Measurements from ENCODE around the gene KLHL21. TPM values are rescaled to one million over a fixed set of nuclear protein-coding genes. Genes with fewer than 3 reads are reported as not detected.

Gene KLHL21
- total RNA-seq, 2 experiments from 2014 or later, result 32.0 to 33.5 TPM

DNA sequence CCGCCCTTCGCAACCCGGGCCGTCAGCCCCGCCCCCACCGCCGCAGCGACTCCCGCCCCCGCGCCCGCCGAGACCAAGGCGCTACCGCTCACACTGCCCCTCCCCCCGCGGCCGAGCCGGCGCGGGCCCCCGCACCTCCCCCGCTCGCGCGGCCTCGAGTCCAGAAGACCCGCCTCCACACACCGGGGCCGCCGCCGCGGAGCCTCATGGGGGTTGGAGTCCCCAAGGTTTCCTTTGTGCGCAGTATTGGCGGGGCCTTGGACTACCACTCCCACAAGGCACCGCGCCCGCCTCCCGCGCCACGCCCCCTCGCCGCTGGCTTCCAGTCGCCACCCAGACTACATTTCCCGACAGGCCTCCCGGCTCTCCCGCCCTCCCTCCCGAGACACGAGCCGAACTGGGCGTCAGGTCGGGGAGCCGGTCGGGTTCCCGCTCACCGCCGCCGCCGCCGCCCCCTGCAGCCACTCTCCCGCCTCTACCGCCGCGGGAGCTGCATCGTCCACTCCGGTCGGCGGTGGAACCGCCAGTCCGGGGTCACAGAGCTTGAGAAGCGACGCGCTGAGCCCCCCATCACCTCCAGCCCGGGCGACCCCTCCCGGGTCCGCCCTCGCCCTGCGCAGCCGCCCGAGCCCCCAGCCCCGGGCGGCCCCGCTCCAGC, 10.8 kb upstream of the KLHL21 start, which contains the start of gene PHF13:
TSS of gene PHF13 (plus strand) at position 371 of the 658 bp plus-strand sequence. CDS start 336 bp downstream, outside the sequence.
- peak within 1 kb of the TSS; percentile 32 to 50 for H3K27ac ChIP-seq (ENCODE audit: low read depth in 1 of 2, low read length in 2 of 2)
- CTCF ChIA-PET, result interaction anchor here (0.8 kb wide), 2 partner anchors 10 to 59 kb away, joined by 3 read pairs; partner anchors contain the start of gene NOL9
- POLR2A ChIA-PET, result interaction anchor here (1.1 to 1.3 kb wide), 3 partner anchors 10 to 34 kb away, joined by 7 to 20 read pairs (median 7); partner anchors contain the start of genes KLHL21 and ZBTB48

DNA sequence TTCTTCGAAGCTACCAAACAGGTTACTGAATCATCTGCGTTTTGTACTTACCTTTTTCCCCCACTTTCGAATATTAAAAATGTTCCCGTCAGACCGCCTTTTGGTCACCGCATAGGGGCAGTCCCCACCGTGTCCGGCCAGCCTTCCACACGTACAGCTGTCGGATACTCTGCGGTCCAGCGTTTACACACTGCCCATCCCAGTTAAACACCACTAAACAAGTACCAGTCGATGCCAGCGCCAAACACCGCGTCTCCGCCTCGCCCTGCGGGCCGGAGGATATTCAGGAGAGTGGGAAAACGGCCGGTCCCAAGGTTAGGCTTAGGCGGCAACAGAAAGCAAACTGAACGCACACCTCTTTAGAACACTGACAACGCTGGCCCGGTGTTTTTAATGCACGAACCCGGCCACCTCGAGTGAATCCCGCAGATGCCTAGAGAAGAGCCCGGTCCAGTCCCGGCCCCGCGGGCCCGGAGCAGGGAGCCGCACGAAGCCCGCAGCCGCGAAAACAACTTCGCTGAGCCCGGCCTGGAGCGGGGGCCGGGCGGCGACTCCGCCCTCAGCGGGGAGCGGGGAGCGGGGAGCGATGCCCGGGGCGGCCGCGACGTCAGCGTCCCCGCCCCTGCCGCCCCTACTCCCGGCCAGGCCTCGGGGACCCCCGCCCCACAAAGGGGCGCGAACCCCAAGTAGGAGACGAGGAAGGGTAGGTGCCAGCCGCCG, 10.1 kb upstream of the KLHL21 start:
- CTCF ChIA-PET, result interaction anchor here (0.8 to 1.7 kb wide), 2 partner anchors 9 to 58 kb away, joined by 3 to 8 read pairs; partner anchors contain the start of genes KLHL21 and NOL9
- intact Hi-C loops (cut with DNase I, micrococcal nuclease), result loop anchor here (1.0 kb wide), 2 partner anchors 10 to 12 kb away; no protein-coding TSS in a partner anchor
- Mint-ChIP-seq H3K27ac (peak overlapping the region; percentile 90), H3K36me3 (ENCODE audit: low read depth) (peaks cover 14% of the 10 kb centered on the region), H3K4me1 (ENCODE audit: low read depth) (peaks cover 26% of the 10 kb centered on the region), H3K27me3 (no peaks in the 10 kb centered on the region), H3K4me3 (peak overlapping the region; percentile 98), H3K9me3 (no peaks in the 10 kb centered on the region)
- H3K27me3 ChIP-seq (ENCODE audit: control insufficient read depth in 1 of 2, insufficient read depth in 2 of 2, low read length in 2 of 2), result no peaks in the 10 kb centered on the region
- H3K4me1 ChIP-seq (ENCODE audit: insufficient read depth, low read length), result peaks cover 18% of the 10 kb centered on the region
- TF ChIP-seq, protein P1, sequence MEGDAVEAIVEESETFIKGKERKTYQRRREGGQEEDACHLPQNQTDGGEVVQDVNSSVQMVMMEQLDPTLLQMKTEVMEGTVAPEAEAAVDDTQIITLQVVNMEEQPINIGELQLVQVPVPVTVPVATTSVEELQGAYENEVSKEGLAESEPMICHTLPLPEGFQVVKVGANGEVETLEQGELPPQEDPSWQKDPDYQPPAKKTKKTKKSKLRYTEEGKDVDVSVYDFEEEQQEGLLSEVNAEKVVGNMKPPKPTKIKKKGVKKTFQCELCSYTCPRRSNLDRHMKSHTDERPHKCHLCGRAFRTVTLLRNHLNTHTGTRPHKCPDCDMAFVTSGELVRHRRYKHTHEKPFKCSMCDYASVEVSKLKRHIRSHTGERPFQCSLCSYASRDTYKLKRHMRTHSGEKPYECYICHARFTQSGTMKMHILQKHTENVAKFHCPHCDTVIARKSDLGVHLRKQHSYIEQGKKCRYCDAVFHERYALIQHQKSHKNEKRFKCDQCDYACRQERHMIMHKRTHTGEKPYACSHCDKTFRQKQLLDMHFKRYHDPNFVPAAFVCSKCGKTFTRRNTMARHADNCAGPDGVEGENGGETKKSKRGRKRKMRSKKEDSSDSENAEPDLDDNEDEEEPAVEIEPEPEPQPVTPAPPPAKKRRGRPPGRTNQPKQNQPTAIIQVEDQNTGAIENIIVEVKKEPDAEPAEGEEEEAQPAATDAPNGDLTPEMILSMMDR (IDR thresholded peaks at IDR 0.05), result no peak
- peak overlapping the region; percentile 65 for H3K4me3 ChIP-seq (ENCODE audit: low read length)
- H3K27ac ChIP-seq (ENCODE audit: low read depth in 1 of 2, low read length in 2 of 2), result peak overlapping the region; percentile 32 to 50
- no peaks in the 10 kb centered on the region for H3K9me3 ChIP-seq (ENCODE audit: control insufficient read depth in 1 of 2, insufficient read depth in 1 of 2, low read length in 2 of 2)
- POLR2A ChIA-PET, result interaction anchor here (1.3 to 2.6 kb wide), 4 partner anchors 10 to 13 kb away, joined by 3 to 59 read pairs (median 14); partner anchors contain the start of genes KLHL21 and THAP3
- no peaks in the 10 kb centered on the region for H3K36me3 ChIP-seq (ENCODE audit: insufficient read depth, low read length)
- ATAC-seq (ENCODE audit: poor library complexity), result peak; percentile 30
- peak in 1 of 14 experiments; percentile 19 for DNase-seq

More for the DNA sequence above, 10.8 kb upstream of the KLHL21 start, which contains the start of gene PHF13:
- TF ChIP-seq, protein P1 (IDR thresholded peaks at IDR 0.05), result no peak
- no peaks in the 10 kb centered on the region for H3K27me3 ChIP-seq (ENCODE audit: control insufficient read depth in 1 of 2, insufficient read depth in 2 of 2, low read length in 2 of 2)
- H3K36me3 ChIP-seq (ENCODE audit: insufficient read depth, low read length), result peaks cover 4% of the 10 kb centered on the region
- intact Hi-C loops (cut with DNase I, micrococcal nuclease), result loop anchor here (1.0 kb wide), 2 partner anchors 10 to 12 kb away; no protein-coding TSS in a partner anchor
- ATAC-seq (ENCODE audit: poor library complexity) (peak; percentile 94), DNase-seq (peak; percentile 97 to 100 (median 99))
- H3K4me3 Mint-ChIP-seq, result peak within 1 kb of the TSS; percentile 98
- H3K27me3 Mint-ChIP-seq, result no peaks in the 10 kb centered on the region
- H3K4me1 ChIP-seq (ENCODE audit: insufficient read depth, low read length), result peaks cover 18% of the 10 kb centered on the region
- H3K4me1 Mint-ChIP-seq (ENCODE audit: low read depth), result peaks cover 26% of the 10 kb centered on the region
- peak within 1 kb of the TSS; percentile 90 for H3K27ac Mint-ChIP-seq
- no peaks in the 10 kb centered on the region for H3K9me3 Mint-ChIP-seq
- H3K4me3 ChIP-seq (ENCODE audit: low read length), result peak within 1 kb of the TSS; percentile 65
- peaks cover 14% of the 10 kb centered on the region for H3K36me3 Mint-ChIP-seq (ENCODE audit: low read depth)
- no peaks in the 10 kb centered on the region for H3K9me3 ChIP-seq (ENCODE audit: control insufficient read depth in 1 of 2, insufficient read depth in 1 of 2, low read length in 2 of 2)

Measured in CD4-positive, alpha-beta T cell (primary cell).